IMR-90 (cell line): ENCODE measurements around the gene FAM53B. TPM values are rescaled to one million over a fixed set of nuclear protein-coding genes. Genes with fewer than 3 reads are reported as not detected.

Experiments
- ATAC-seq: fragments of 200-7000 bp; cut with Tn5 transposase; 2 replicates; pipeline ENCODE4 v1.9.1; 2020; ENCODE audit warnings: low read depth, mild to moderate bottlenecking, moderate library complexity
- BruUV-seq: library from RNA; stranded (reverse); fragments of 400-500 nt; replicated peaks from 2 replicates; lab custom pipeline; 2021; lab: Mats Ljungman, UMichigan
- CTCF ChIA-PET: fragments of 300-600 bp; formaldehyde crosslinking; extraction: SDS; loops from one replicate; lab custom pipeline; 2021; ENCODE audit warnings: antibody characterized with exemption; lab: Yijun Ruan, JAX
- POLR2A ChIA-PET: fragments of 300-600 bp; sonication (Branson Sonifier 250); formaldehyde crosslinking; loops from one replicate; lab custom pipeline; 2022; ENCODE audit warnings: antibody characterized with exemption; ENCODE audit not compliant: unreplicated experiment; lab: Charles Lee
- DNase-seq: peaks from one replicate; pipeline ENCODE4 v3.0.0; 2013
- H2AFZ ChIP-seq: replicated peaks from 2 replicates; pipeline ENCODE3; 2013; ENCODE audit warnings: low read length, mild to moderate bottlenecking; ENCODE audit not compliant: poor library complexity
- H2AK5ac ChIP-seq: 2 replicates; pipeline ENCODE4 v1.6.1; 2013; ENCODE audit warnings: low read depth, low read length, inconsistent platforms
- H2AK9ac ChIP-seq: replicated peaks from 2 replicates; pipeline ENCODE3; 2013; ENCODE audit warnings: mild to moderate bottlenecking, low read depth, low read length, moderate library complexity; ENCODE audit not compliant: poor library complexity
- H2BK120ac ChIP-seq: 2 replicates; pipeline ENCODE4 v1.6.1; 2013; ENCODE audit warnings: low read depth, low read length, inconsistent platforms
- H2BK15ac ChIP-seq: 3 replicates; pipeline ENCODE4 v1.6.1; 2013; ENCODE audit warnings: low read depth, low read length, inconsistent platforms
- H2BK20ac ChIP-seq: 2 replicates; pipeline ENCODE4 v1.6.1; 2013; ENCODE audit warnings: low read depth, mild to moderate bottlenecking, inconsistent platforms, low read length, moderate library complexity
- H2BK5ac ChIP-seq: 2 replicates; pipeline ENCODE4 v1.6.1; 2013; ENCODE audit warnings: mild to moderate bottlenecking, low read depth, low read length, inconsistent platforms; ENCODE audit not compliant: poor library complexity, severe bottlenecking
- H3K14ac ChIP-seq: replicated peaks from 2 replicates; pipeline ENCODE4 v1.6.1; 2013; ENCODE audit warnings: low read depth, low read length, inconsistent platforms
- H3K18ac ChIP-seq: 2 replicates; pipeline ENCODE4 v1.6.1; 2013; ENCODE audit warnings: low read depth, low read length, control low read depth
- H3K23ac ChIP-seq: 2 replicates; pipeline ENCODE4 v1.6.1; 2013; ENCODE audit warnings: low read depth, low read length, inconsistent platforms
- H3K27ac ChIP-seq: 2 replicates; pipeline ENCODE4 v1.5.1; 2013; ENCODE audit warnings: mild to moderate bottlenecking, control low read depth, low read length; ENCODE audit not compliant: insufficient read depth
- H3K27me3 ChIP-seq: 2 replicates; pipeline ENCODE4 v1.6.1; 2013; ENCODE audit warnings: low read length; ENCODE audit not compliant: control insufficient read depth, insufficient read depth
- H3K36me3 ChIP-seq: 2 replicates; pipeline ENCODE4 v1.6.1; 2013; ENCODE audit warnings: low read length, mixed read lengths; ENCODE audit not compliant: control insufficient read depth, insufficient read depth
- H3K4ac ChIP-seq: 2 replicates; pipeline ENCODE4 v1.6.1; 2013; ENCODE audit warnings: low read depth, low read length, inconsistent platforms
- H3K4me1 ChIP-seq: 2 replicates; pipeline ENCODE4 v1.6.1; 2013; ENCODE audit warnings: low read length, mixed read lengths; ENCODE audit not compliant: control insufficient read depth, insufficient read depth
- H3K4me2 ChIP-seq: 2 replicates; pipeline ENCODE4 v1.6.1; 2013; ENCODE audit warnings: low read depth, mild to moderate bottlenecking, control low read depth, low read length, moderate library complexity
- H3K4me3 ChIP-seq: 2 replicates; pipeline ENCODE4 v1.5.1; 2013; ENCODE audit warnings: low read depth, mild to moderate bottlenecking, control low read depth, low read length, moderate library complexity; ENCODE audit not compliant: insufficient read depth
- H3K56ac ChIP-seq: 2 replicates; pipeline ENCODE4 v1.6.1; 2013; ENCODE audit warnings: low read length, inconsistent platforms; ENCODE audit not compliant: insufficient read depth; ENCODE audit errors: extremely low read depth
- H3K79me1 ChIP-seq, 2 experiments: 2 replicates each; pipeline ENCODE4 v1.6.1; 2013; ENCODE audit warnings: low read length in 2 of 2, inconsistent platforms in 1 of 2, low read depth in 1 of 2
- H3K9ac ChIP-seq: 2 replicates; pipeline ENCODE4 v1.6.1; 2013; ENCODE audit warnings: low read depth, low read length, control low read depth
- H3K9me1 ChIP-seq: 2 replicates; pipeline ENCODE4 v1.6.1; 2013; ENCODE audit warnings: low read length, inconsistent platforms; ENCODE audit not compliant: insufficient read depth
- H3K9me3 ChIP-seq: 2 replicates; pipeline ENCODE4 v1.6.1; 2013; ENCODE audit warnings: low read length; ENCODE audit not compliant: control insufficient read depth, insufficient read depth
- H4K20me1 ChIP-seq: 2 replicates; pipeline ENCODE4 v1.6.1; 2013; ENCODE audit warnings: low read length, inconsistent platforms; ENCODE audit not compliant: insufficient read depth
- H4K5ac ChIP-seq: 2 replicates; pipeline ENCODE4 v1.6.1; 2013; ENCODE audit warnings: mild to moderate bottlenecking, low read depth, low read length, control low read depth
- H4K8ac ChIP-seq, 2 experiments: 2 replicates each; pipeline ENCODE4 v1.6.1; 2013; ENCODE audit warnings: low read depth in 2 of 2, low read length in 2 of 2, control low read depth in 1 of 2, inconsistent platforms in 1 of 2
- H4K91ac ChIP-seq: 2 replicates; pipeline ENCODE4 v1.6.1; 2013; ENCODE audit warnings: low read depth, low read length, inconsistent platforms; ENCODE audit not compliant: insufficient read depth
- BHLHE40 ChIP-seq: fragments of 150-350 bp; IDR thresholded peaks from 2 replicates; pipeline ENCODE4 v1.6.1; 2016; ENCODE audit warnings: mild to moderate bottlenecking, low read depth, low read length
- CEBPB ChIP-seq: IDR thresholded peaks from 2 replicates; pipeline ENCODE4 v1.6.1; 2012; ENCODE audit warnings: low read depth, low read length, improper control_type of control experiment
- CHD1 ChIP-seq: IDR thresholded peaks from 2 replicates; pipeline ENCODE4 v1.6.1; 2012; ENCODE audit warnings: low read depth, low read length, improper control_type of control experiment
- CTCF ChIP-seq: conservative IDR thresholded peaks from 2 replicates; pipeline ENCODE4 v1.5.1; 2012; ENCODE audit warnings: mild to moderate bottlenecking, low read depth, low read length, improper control_type of control experiment
- ELK1 ChIP-seq: fragments of 150-350 bp; IDR thresholded peaks from 2 replicates; pipeline ENCODE4 v1.6.1; 2016; ENCODE audit warnings: low read depth, mild to moderate bottlenecking, low read length, moderate library complexity, borderline replicate concordance
- FOS ChIP-seq: fragments of 150-350 bp; IDR thresholded peaks from 2 replicates; pipeline ENCODE4 v1.6.1; 2016; ENCODE audit warnings: low read depth, low read length
- MAFK ChIP-seq: IDR thresholded peaks from 2 replicates; pipeline ENCODE4 v1.6.1; 2012; ENCODE audit warnings: low read depth, low read length, improper control_type of control experiment
- MAZ ChIP-seq: IDR thresholded peaks from 2 replicates; pipeline ENCODE4 v1.6.1; 2012; ENCODE audit warnings: low read depth, mild to moderate bottlenecking, low read length, improper control_type of control experiment, moderate library complexity, borderline replicate concordance
- MXI1 ChIP-seq: IDR thresholded peaks from 2 replicates; pipeline ENCODE4 v1.6.1; 2012; ENCODE audit warnings: low read depth, mild to moderate bottlenecking, low read length, moderate library complexity, borderline replicate concordance
- NFE2L2 ChIP-seq: fragments of 150-350 bp; IDR thresholded peaks from 2 replicates; pipeline ENCODE4 v1.6.1; 2016; ENCODE audit warnings: low read depth, mild to moderate bottlenecking, low read length
- POLR2A ChIP-seq: IDR thresholded peaks from 2 replicates; pipeline ENCODE4 v1.6.1; 2012; ENCODE audit warnings: mild to moderate bottlenecking, low read depth, low read length
- RAD21 ChIP-seq: IDR thresholded peaks from 2 replicates; pipeline ENCODE4 v1.6.1; 2012; ENCODE audit warnings: low read length, improper control_type of control experiment
- RCOR1 ChIP-seq: IDR thresholded peaks from 2 replicates; pipeline ENCODE4 v1.6.1; 2012; ENCODE audit warnings: mild to moderate bottlenecking, low read length, improper control_type of control experiment; ENCODE audit not compliant: insufficient replicate concordance
- RFX5 ChIP-seq: IDR thresholded peaks from 2 replicates; pipeline ENCODE4 v1.8.0; 2012; ENCODE audit warnings: low read depth, mild to moderate bottlenecking, low read length, moderate library complexity
- SMC3 ChIP-seq: fragments of 150-350 bp; IDR thresholded peaks from 2 replicates; pipeline ENCODE4 v1.6.1; 2016; ENCODE audit warnings: low read depth, mild to moderate bottlenecking, antibody characterized with exemption, low read length, moderate library complexity
- WGBS, 2 experiments: methylation state at CpG; one replicate each; pipeline versions ENCODE4 v1.1.5 to v1.1.7; 2013; ENCODE audit warnings: missing lambda C conversion rate in 2 of 2; ENCODE audit not compliant: insufficient read length in 1 of 2; ENCODE audit errors: extremely low coverage in 2 of 2; 5-methylcytosine and 5-hydroxymethylcytosine counted together
- dilution Hi-C: fragments of 300-500 bp; cut with HindIII; formaldehyde crosslinking; loops from one replicate; pipeline ENCODE4 v1.14.3; 2018; ENCODE audit warnings: low sequenced_read_pairs; ENCODE audit not compliant: unreplicated experiment
- in situ Hi-C: fragments of 300-500 bp; cut with MboI; formaldehyde crosslinking; loops from 3 replicates; pipeline ENCODE4 v1.14.3; 2019; ENCODE audit warnings: low sequenced_read_pairs, inconsistent platforms, mixed read lengths
- intact Hi-C: fragments of 100-400 bp; cut with micrococcal nuclease; formaldehyde crosslinking; loops from 2 replicates; pipeline ENCODE4 v1.10.0; 2022
- polyA plus RNA-seq, 3 experiments: library from polyadenylated mRNA; depleted of rRNA; stranded (reverse); fragments of >200 nt; gene quantifications; 2 replicates each; pipeline ENCODE4 v1.2.3, GENCODE V29; 2012; ENCODE audit warnings: low replicate concordance in 1 of 3
- total RNA-seq: library from RNA; depleted of rRNA; stranded (reverse); fragments of >200 nt; gene quantifications from 2 replicates; pipeline ENCODE4 v1.2.3, GENCODE V29; 2012
- TF ChIP-seq, protein P1 (sequence below): fragments of 150-350 bp; IDR thresholded peaks from 2 replicates; pipeline ENCODE4 v1.6.1; 2017; ENCODE audit warnings: mild to moderate bottlenecking, antibody characterized with exemption, low read length, low read depth

The FAM53B gene
- total and polyA plus RNA-seq, 2 of the 4 experiments (the other 2 are of a cell fraction), result 3.8 to 5.7 TPM

- dilution Hi-C loops (no loop called here), in situ Hi-C loops (no loop called here), intact Hi-C loops (no loop called here)
- no peak for DNase-seq
- Histone ChIP-seq H3K9ac (no peak overlapping the region), H3K14ac (no peak overlapping the region), H3K4me1 (peaks cover 4% of the 10 kb centered on the region; the same call in 1 of the 2 replicates), H3K18ac (no peak overlapping the region), H3K4me2 (no peak overlapping the region), H3K56ac (no peak overlapping the region), H2AK5ac (no peak overlapping the region), H3K4me3 (no peak overlapping the region), H3K27me3 (no peaks in the 10 kb centered on the region), H4K91ac (no peak overlapping the region), H3K27ac (no peak overlapping the region), H3K9me1 (peaks cover 5% of the 10 kb centered on the region; the same call in 1 of the 2 replicates), H2AK9ac (no peak overlapping the region), H4K20me1 (no peaks in the 10 kb centered on the region; the same call in 1 of the 2 replicates), H2BK5ac (no peak overlapping the region), H2BK20ac (no peak overlapping the region), H3K4ac (no peak overlapping the region), H2BK120ac (no peak overlapping the region), H4K8ac (no peak overlapping the region), H2AFZ (no peak overlapping the region), H2BK15ac (no peak overlapping the region), H4K5ac (no peak overlapping the region), H3K79me1 (peaks cover 5 to 17% of the 10 kb centered on the region in 2 experiments; a peak in 3 of 4 replicates), H3K9me3 (no peaks in the 10 kb centered on the region), H3K36me3 (no peaks in the 10 kb centered on the region), H3K23ac (no peak overlapping the region)
- POLR2A ChIA-PET, result no interaction called here
- TF ChIP-seq CEBPB, result no peak
- no peak for TF ChIP-seq CHD1
- no peak for TF ChIP-seq CTCF
- TF ChIP-seq MAZ, result no peak
- no peak for TF ChIP-seq NFE2L2
- no peak for TF ChIP-seq MXI1
- no peak for TF ChIP-seq RAD21
- no peak for TF ChIP-seq RCOR1
- no peak for TF ChIP-seq SMC3
- no peak for TF ChIP-seq ELK1
- TF ChIP-seq FOS, result no peak
- TF ChIP-seq POLR2A, result no peak
- no peak for TF ChIP-seq MAFK
- TF ChIP-seq, protein P1, sequence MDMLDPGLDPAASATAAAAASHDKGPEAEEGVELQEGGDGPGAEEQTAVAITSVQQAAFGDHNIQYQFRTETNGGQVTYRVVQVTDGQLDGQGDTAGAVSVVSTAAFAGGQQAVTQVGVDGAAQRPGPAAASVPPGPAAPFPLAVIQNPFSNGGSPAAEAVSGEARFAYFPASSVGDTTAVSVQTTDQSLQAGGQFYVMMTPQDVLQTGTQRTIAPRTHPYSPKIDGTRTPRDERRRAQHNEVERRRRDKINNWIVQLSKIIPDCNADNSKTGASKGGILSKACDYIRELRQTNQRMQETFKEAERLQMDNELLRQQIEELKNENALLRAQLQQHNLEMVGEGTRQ, result no peak
- no peak for TF ChIP-seq BHLHE40
- no peak for TF ChIP-seq RFX5
- CTCF ChIA-PET, result interaction anchor here (0.5 kb wide), 1 partner anchor 211 kb away, joined by 3 read pairs; no protein-coding TSS in a partner anchor
- BruUV-seq, result no TSS peak
- no peak for ATAC-seq
- 40% methylated on average over 1 of the region's 10 CpGs; no CpG with 5 or more reads in 1 of the 2 experiments for WGBS, 2 experiments
Observed at GRCh38 chr10:124713679-124714255, 30.4 kb downstream of the FAM53B start.
